SW 1271 (cell line): Measurements from ENCODE around the gene SWT1.

ENCODE experiments used
- DNase-seq, 2 experiments: peaks; one replicate each; lab custom pipeline; 2025; lab: John Stamatoyannopoulos, UW

SWT1 gene

GRCh38 chr1:185288435-185288834, 131.5 kb downstream of the SWT1 start:
- no peak for DNase-seq

- DNase-seq: no peak
Observed at GRCh38 chr1:185289880-185290279, 132.9 kb downstream of the SWT1 start.

GRCh38 chr1:185291159-185291558, 134.2 kb downstream of the SWT1 start:
- DNase-seq: no peak

- DNase-seq: no peak
Observed at GRCh38 chr1:185291652-185292051, 134.7 kb downstream of the SWT1 start.

GRCh38 chr1:185292237-185292636, 135.3 kb downstream of the SWT1 start:
- DNase-seq: no peak

- DNase-seq: no peak
Observed at GRCh38 chr1:185293967-185294542, 137.1 kb downstream of the SWT1 start.

- DNase-seq: no peak
Observed at GRCh38 chr1:185295091-185295490, 138.1 kb downstream of the SWT1 start.

- DNase-seq: no peak
Observed at GRCh38 chr1:185297982-185298381, 141.0 kb downstream of the SWT1 start.

GRCh38 chr1:185300152-185300551, 143.2 kb downstream of the SWT1 start:
- DNase-seq: no peak

GRCh38 chr1:185305419-185305818, 148.5 kb downstream of the SWT1 start:
- DNase-seq: no peak

GRCh38 chr1:185308126-185308525, 151.2 kb downstream of the SWT1 start:
- DNase-seq: no peak

GRCh38 chr1:185309566-185309965, 152.6 kb downstream of the SWT1 start:
- no peak for DNase-seq

- DNase-seq: no peak
Observed at GRCh38 chr1:185311589-185312225, 154.7 kb downstream of the SWT1 start.

GRCh38 chr1:185312361-185313138, 155.6 kb downstream of the SWT1 start:
- DNase-seq: no peak

- no peak for DNase-seq
Observed at GRCh38 chr1:185314411-185314810, 157.4 kb downstream of the SWT1 start.

GRCh38 chr1:185315445-185316071, 158.6 kb downstream of the SWT1 start:
- DNase-seq: no peak

- peak; percentile 23 to 53 for DNase-seq
Observed at GRCh38 chr1:185316163-185317033, 159.4 kb downstream of the SWT1 start.

GRCh38 chr1:185317034-185317885, 160.3 kb downstream of the SWT1 start, which contains the start of gene IVNS1ABP:
IVNS1ABP (minus strand) TSS chr1:185317243; CDS start chr1:185309493, 7,750 bp downstream.
- peak; percentile 56 to 92 for DNase-seq

- peak in 1 of 2 experiments; percentile 38 for DNase-seq
Observed at GRCh38 chr1:185317886-185318310, 160.9 kb downstream of the SWT1 start.

- no peak for DNase-seq
Observed at GRCh38 chr1:185318431-185319138, 161.6 kb downstream of the SWT1 start.
